AG04449 (cell line): ENCODE results near the gene TACR1.

ENCODE experiments used
- CTCF ChIA-PET: fragments of 350-600 bp; formaldehyde crosslinking; extraction: SDS; loops from one replicate; lab custom pipeline; 2021; ENCODE audit warnings: antibody characterized with exemption; lab: Yijun Ruan, JAX
- POLR2A ChIA-PET: fragments of 400-600, 350-600 bp; formaldehyde crosslinking; extraction: SDS; loops from one replicate; lab custom pipeline; 2020; ENCODE audit warnings: antibody characterized with exemption, inconsistent platforms; lab: Yijun Ruan, JAX
- DNase-seq: peaks from one replicate; pipeline ENCODE4 v3.0.0-alpha.2; 2010; ENCODE audit warnings: low read depth, low spot score
- H3K4me3 ChIP-seq: 2 replicates; pipeline ENCODE4 v1.5.1; 2011; ENCODE audit warnings: low read depth, mild to moderate bottlenecking, control low read depth, low read length
- TF ChIP-seq, protein P1 (sequence below): IDR thresholded peaks from one replicate; pipeline ENCODE4 v1.5.1; 2011; ENCODE audit warnings: mild to moderate bottlenecking, moderate library complexity, low read length, control low read depth, inconsistent platforms; ENCODE audit not compliant: insufficient read depth; ENCODE audit errors: missing control alignments

TACR1 gene

DNA sequence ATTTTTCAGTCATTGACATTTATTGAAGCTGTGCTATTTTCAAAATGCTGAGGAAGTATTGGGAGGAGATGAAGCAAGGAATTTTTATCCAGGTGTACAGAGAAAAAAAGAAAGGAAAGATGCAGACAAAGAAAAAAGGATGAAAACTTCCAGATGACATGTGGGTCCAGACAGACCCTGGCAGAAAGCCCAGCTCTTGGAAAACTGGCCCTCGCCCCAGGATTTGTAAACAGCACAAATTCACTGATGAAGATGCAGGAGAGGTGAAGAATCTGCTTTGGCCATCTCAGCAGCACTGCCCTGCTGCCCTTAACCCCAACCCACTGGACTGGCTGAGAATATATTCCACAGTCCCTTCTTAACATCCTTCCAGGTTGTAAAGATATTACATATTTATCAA lies 12.5 kb downstream of the TACR1 start:
- no peak for DNase-seq
- ChIA-PET CTCF (no interaction called here), POLR2A (no interaction called here)
- TF ChIP-seq, protein P1, sequence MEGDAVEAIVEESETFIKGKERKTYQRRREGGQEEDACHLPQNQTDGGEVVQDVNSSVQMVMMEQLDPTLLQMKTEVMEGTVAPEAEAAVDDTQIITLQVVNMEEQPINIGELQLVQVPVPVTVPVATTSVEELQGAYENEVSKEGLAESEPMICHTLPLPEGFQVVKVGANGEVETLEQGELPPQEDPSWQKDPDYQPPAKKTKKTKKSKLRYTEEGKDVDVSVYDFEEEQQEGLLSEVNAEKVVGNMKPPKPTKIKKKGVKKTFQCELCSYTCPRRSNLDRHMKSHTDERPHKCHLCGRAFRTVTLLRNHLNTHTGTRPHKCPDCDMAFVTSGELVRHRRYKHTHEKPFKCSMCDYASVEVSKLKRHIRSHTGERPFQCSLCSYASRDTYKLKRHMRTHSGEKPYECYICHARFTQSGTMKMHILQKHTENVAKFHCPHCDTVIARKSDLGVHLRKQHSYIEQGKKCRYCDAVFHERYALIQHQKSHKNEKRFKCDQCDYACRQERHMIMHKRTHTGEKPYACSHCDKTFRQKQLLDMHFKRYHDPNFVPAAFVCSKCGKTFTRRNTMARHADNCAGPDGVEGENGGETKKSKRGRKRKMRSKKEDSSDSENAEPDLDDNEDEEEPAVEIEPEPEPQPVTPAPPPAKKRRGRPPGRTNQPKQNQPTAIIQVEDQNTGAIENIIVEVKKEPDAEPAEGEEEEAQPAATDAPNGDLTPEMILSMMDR = no peak
- no peak overlapping the region for H3K4me3 ChIP-seq

DNA sequence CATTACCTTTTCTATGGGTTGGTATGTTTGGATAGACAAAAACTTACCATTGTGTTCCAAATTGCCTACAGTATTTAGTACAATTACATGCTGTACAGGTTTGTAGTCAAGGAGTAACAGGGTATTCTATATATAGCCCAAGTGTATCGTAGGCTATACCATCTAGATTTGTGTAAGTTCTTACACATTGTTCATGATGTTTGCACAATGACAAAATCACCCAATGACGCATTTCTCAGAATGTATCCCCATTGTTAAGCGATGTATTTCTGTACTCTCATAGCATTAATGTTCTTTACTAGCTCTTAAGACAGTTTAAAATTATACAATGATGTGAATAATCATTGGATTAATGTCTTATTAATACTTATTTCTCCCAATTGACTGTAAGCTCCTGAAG lies 16.7 kb downstream of the TACR1 start:
- CTCF ChIA-PET = interaction anchor here (1.1 to 5.7 kb wide), 3 partner anchors 17 to 263 kb away, joined by 4 to 32 read pairs (median 4); partner anchors contain the start of gene TACR1
- POLR2A ChIA-PET = no interaction called here
- no peak for DNase-seq
- no peak overlapping the region for H3K4me3 ChIP-seq
- TF ChIP-seq, protein P1 = no peak

DNA sequence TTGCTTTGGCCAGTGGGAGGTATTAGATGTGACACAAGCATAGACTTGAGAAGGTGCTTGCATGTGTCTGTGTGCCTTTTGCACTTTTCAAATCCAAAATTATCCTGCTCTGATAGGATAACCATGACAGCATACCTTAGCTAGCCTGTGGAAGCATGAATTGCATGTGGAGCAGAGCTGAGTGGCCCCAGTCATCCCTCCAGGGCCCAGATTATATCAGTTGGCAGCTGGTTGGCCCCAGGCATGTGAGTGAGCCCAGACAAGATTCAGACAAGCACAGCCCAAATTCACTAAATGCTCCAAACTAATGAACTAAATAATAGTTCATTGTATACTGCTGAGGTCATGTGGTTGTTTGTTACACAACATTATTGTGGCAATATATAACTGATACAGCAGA lies 18.8 kb downstream of the TACR1 start:
- CTCF ChIA-PET = interaction anchor here (0.6 to 2.1 kb wide), 3 partner anchors 15 to 19 kb away, joined by 3 to 6 read pairs (median 3); partner anchors contain the start of gene TACR1
- no peak overlapping the region for H3K4me3 ChIP-seq
- DNase-seq = no peak
- TF ChIP-seq, protein P1 = no peak
- POLR2A ChIA-PET = no interaction called here

DNA sequence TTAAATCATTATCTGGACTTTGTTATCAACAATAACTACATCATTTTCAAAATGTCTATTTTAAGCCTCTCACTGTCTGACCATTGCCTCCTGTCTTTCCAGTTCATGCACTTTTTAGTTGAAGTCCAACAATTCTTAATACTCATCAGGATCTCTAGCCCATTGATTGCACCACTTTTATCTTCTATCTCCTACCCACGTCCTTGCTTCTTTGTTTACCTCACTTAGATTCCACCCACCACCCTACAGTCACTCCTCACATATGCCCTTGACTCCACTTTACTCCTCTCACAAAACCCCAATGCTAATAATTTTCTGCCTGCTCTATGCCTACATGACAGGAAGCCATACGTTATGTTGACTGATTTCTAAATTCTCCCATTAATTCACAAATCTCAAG lies 21.9 kb downstream of the TACR1 start:
- H3K4me3 ChIP-seq = no peak overlapping the region
- ChIA-PET CTCF (interaction anchor here (0.6 kb wide), 1 partner anchor 8 kb away, joined by 3 read pairs; no protein-coding TSS in a partner anchor), POLR2A (no interaction called here)
- DNase-seq = no peak
- TF ChIP-seq, protein P1 = no peak

DNA sequence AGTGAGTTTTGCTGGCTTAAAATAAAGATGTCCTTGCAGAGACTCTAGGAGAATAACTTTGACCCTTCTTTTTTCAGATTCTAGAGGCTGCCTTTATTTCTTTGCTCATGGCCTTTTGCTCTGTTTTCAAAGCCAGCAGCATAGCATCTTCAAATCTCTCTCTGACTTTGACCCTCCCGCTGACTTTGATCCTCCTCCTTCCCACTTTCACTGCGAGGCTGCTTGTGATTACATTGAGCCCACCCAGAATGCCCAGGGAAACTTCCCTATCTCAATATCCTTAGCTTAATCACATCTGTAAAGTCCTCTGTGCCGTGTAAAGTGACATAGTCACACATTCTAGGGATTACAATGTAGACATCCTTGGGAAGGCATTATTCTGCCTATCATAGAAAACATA lies 23.9 kb downstream of the TACR1 start:
- no peak overlapping the region for H3K4me3 ChIP-seq
- no peak for DNase-seq
- ChIA-PET CTCF (interaction anchor here (1.8 kb wide), 1 partner anchor 24 kb away, joined by 4 read pairs; the partner anchor contains the start of gene TACR1), POLR2A (no interaction called here)
- TF ChIP-seq, protein P1 = no peak

DNA sequence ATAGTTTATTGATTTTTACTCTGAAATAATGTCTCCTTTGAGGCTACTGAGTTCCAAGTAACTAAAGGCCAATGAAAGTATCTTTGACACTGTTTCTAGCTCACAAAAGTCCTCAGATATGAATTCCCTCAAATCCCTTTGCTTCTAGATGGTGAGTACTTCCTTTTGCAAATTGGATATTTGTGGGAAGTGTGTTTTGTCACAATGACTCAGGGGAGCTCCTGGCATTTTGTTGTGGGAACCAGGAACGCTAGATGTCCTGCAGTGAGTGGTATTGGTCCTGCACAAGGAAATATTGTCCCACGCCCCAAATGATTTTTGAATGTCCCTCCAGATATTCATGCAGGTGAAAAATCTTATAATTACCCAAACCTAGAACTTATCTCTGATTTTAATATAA lies 24.3 kb downstream of the TACR1 start:
- ChIA-PET POLR2A (no interaction called here), CTCF (interaction anchor here (1.8 kb wide), 1 partner anchor 24 kb away, joined by 4 read pairs; the partner anchor contains the start of gene TACR1)
- no peak overlapping the region for H3K4me3 ChIP-seq
- TF ChIP-seq, protein P1 = no peak
- no peak for DNase-seq
